DND-41 (cell line): Measurements from ENCODE around the gene CEP290.

Source experiments
- EZH2 ChIP-seq: IDR thresholded peaks from 3 replicates; pipeline ENCODE4 v1.6.1; 2012; ENCODE audit warnings: borderline replicate concordance, low read depth, mild to moderate bottlenecking, moderate library complexity, low read length, inconsistent platforms; ENCODE audit not compliant: severe bottlenecking
- TF ChIP-seq, protein P1 (sequence below): IDR thresholded peaks from 2 replicates; pipeline ENCODE4 v1.5.1; 2012; ENCODE audit warnings: borderline replicate concordance, low read length, moderate library complexity, mild to moderate bottlenecking; ENCODE audit not compliant: poor library complexity, severe bottlenecking; ENCODE audit errors: extremely low read depth

DNA sequence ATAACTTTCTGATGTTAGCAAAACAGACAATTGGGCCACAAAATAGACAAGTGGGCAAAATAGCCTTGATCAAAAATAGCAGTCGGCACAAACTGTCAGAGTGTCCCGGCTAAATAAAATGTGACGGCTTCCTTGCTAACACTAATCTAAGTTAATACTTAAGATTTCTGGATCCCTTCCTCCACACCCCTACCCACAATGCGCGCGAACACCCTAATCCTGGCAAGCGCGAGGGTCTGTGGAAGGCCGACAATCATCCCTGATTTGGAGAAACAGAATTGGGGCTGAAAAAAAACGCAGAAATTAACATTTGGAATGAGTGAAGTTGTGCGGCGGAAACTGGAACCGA is 489 bp downstream of the CEP290 start:
- TF ChIP-seq, protein P1, sequence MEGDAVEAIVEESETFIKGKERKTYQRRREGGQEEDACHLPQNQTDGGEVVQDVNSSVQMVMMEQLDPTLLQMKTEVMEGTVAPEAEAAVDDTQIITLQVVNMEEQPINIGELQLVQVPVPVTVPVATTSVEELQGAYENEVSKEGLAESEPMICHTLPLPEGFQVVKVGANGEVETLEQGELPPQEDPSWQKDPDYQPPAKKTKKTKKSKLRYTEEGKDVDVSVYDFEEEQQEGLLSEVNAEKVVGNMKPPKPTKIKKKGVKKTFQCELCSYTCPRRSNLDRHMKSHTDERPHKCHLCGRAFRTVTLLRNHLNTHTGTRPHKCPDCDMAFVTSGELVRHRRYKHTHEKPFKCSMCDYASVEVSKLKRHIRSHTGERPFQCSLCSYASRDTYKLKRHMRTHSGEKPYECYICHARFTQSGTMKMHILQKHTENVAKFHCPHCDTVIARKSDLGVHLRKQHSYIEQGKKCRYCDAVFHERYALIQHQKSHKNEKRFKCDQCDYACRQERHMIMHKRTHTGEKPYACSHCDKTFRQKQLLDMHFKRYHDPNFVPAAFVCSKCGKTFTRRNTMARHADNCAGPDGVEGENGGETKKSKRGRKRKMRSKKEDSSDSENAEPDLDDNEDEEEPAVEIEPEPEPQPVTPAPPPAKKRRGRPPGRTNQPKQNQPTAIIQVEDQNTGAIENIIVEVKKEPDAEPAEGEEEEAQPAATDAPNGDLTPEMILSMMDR, result no peak
- TF ChIP-seq EZH2, result no peak
